AG09309 (cell line): ENCODE measurements around the gene OPA3.

Experiments
- DNase-seq: peaks from one replicate; pipeline ENCODE4 v3.0.0-alpha.2; 2010; ENCODE audit warnings: low read depth
- H3K4me3 ChIP-seq: 2 replicates; pipeline ENCODE4 v1.5.1; 2011; ENCODE audit warnings: mild to moderate bottlenecking, low read depth, low read length, moderate library complexity; ENCODE audit not compliant: control insufficient read depth
- TF ChIP-seq, protein P1 (sequence below): IDR thresholded peaks from 2 replicates; pipeline ENCODE4 v1.5.1; 2011; ENCODE audit warnings: mild to moderate bottlenecking, low read depth, low read length, inconsistent platforms; ENCODE audit not compliant: insufficient read depth, control insufficient read depth; ENCODE audit errors: missing control alignments

The OPA3 gene

DNA sequence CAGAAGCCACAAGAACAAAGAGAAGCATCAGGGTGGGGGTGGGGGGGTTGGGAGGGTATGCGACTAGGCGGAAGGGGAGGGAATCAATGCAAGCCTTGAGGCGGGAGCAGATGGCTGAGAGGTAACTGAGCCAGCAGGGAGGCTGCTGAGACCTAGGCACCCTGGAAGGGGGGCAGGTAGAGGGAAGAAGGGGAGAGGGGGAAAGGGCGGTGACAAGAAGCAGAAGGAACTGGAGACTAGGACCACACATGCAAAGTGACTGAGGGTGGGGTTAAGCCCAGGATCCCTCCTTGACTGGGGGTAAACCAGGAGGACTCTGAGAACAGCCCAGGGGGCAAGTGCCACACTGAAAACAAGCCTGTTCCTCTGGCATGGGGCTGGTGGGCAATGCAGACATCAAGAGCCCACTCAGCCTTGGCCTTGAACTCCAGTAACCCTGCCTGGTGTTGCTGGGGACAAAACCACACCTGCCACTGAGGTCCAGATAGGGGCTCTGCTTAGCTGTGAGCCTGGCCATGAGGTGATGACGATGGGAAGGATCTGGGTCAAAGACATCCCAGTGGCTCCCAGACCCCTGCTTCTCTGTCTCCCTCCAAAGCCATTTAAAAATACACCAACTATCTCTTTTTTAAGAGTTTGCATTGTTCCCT, 20.3 kb downstream of the OPA3 start:
- no peak overlapping the region for H3K4me3 ChIP-seq
- TF ChIP-seq, protein P1, sequence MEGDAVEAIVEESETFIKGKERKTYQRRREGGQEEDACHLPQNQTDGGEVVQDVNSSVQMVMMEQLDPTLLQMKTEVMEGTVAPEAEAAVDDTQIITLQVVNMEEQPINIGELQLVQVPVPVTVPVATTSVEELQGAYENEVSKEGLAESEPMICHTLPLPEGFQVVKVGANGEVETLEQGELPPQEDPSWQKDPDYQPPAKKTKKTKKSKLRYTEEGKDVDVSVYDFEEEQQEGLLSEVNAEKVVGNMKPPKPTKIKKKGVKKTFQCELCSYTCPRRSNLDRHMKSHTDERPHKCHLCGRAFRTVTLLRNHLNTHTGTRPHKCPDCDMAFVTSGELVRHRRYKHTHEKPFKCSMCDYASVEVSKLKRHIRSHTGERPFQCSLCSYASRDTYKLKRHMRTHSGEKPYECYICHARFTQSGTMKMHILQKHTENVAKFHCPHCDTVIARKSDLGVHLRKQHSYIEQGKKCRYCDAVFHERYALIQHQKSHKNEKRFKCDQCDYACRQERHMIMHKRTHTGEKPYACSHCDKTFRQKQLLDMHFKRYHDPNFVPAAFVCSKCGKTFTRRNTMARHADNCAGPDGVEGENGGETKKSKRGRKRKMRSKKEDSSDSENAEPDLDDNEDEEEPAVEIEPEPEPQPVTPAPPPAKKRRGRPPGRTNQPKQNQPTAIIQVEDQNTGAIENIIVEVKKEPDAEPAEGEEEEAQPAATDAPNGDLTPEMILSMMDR: no peak
- no peak for DNase-seq

DNA sequence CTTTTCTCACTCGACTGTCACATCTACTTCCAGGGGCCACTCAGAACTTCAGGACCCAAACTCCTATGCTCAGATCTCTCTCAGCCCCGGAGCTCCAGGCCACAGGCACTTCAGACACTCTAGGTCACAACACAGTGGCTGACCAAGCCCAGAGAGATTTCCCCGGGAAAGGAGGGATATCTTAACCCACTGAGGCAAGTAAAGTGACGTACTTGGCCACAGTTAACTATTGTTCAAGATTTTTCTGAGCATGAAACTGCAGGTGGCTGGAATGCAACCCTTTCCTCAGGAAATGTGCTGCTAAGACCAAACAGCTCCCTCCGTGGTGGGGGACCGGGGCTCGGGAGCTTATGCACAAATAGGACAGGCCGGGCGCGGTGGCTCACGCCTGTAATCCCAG, 23.9 kb downstream of the OPA3 start:
- DNase-seq: no peak
- TF ChIP-seq, protein P1: no peak
- no peak overlapping the region for H3K4me3 ChIP-seq

DNA sequence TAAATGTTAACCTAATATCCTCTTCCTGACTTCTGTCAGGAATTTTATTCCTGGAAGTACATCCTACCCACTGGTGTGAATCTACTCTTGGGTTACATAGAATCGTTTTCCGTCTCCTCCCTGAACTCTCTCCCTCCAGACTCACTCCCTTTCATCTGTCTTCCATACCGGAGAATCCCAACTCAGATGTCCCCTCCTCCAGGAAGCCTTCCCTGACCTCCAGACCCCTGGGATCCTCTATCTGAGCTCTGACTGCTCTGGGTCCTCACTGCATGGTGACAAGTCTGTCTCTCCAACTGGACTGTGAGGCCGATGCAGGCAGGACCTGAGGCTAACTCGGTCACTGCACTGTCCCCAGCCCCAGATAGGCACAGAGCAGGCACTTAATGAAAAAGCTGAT, 24.6 kb downstream of the OPA3 start:
- H3K4me3 ChIP-seq: no peak overlapping the region
- TF ChIP-seq, protein P1: no peak
- no peak for DNase-seq

DNA sequence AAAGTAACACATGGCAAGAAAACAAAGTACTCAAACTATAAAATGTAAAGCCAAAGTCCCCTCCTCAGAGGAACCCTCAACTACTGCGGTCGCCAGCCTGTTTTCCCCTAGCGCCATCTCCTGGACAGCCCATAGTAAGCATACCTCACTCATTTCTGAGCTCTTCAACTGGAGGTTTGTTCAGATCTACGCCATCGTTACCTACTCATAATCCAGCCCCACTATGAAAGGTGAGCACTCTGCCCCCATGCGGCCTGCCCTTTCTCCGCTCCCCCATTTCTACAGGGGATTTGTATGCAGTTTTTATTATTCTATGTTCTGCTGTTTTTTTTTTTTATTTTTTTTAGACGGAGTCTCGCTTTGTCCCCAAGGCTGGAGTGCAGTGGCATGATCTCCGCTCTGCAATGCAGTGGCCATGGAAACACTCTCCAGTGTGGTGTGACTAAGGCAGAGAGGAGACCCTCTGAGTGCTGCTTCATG, 26.2 kb downstream of the OPA3 start:
- DNase-seq: no peak
- TF ChIP-seq, protein P1: peak; percentile 74

DNA sequence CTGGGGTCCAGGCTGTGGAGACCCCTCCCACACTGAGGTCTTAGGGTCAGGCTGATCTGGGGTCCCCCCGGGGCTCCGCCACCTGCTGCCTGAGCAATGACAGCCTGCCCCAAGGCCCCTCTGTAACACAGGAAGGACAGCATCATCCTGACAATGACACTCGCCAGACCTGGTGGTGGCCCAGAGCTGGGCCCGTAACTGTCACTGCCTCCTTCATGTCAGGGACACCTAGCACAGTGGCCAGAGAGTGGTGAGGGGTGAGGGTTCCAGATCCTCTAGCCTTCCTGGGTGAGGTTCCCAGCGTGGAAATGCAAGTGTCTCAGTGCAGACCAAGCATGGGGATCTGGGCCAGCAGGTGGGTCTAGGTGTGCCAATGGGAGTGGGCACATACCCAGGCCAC, 27.8 kb downstream of the OPA3 start:
- DNase-seq: no peak
- H3K4me3 ChIP-seq: no peak overlapping the region
- TF ChIP-seq, protein P1: no peak

More for the DNA sequence above, 26.2 kb downstream of the OPA3 start:
- H3K4me3 ChIP-seq: no peak overlapping the region

DNA sequence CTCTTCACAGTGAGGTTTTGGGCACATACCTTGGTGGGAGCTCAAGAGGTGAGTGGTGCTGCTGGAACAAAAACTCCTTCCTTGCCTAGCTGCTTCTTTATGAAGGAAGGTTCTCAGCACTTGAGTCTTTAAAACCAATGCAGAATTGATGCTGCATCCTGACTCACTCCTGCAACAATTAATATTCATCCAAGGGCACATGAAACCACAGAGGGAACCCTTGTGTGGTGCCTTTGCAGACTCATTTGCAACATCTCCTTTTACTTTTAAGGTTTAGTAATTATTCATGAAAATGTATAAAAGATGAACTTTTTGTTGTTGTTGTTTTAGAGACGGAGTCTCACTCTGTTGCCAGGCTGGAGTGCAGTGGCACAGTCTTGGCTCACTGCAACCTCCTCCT, 30.1 kb downstream of the OPA3 start:
- DNase-seq: no peak
- H3K4me3 ChIP-seq: no peak overlapping the region
- TF ChIP-seq, protein P1: no peak
